WTC11 (cell line): ENCODE measurements around the gene IFNLR1.
A peak's percentile ranks its signal among the peaks of the same experiment; 100 is the strongest.

Source experiments
- ATF2 ChIP-seq: sonication (generic); formaldehyde crosslinking; IDR thresholded peaks from 2 replicates; pipeline ENCODE4 v1.8.1; 2022; ENCODE audit warnings: low read depth, missing genetic modification reagents, borderline replicate concordance
- ATF6 ChIP-seq: sonication (generic); formaldehyde crosslinking; IDR thresholded peaks from 2 replicates; pipeline ENCODE4 v1.8.1; 2023; ENCODE audit warnings: mild to moderate bottlenecking, missing genetic modification reagents
- CREB1 ChIP-seq: sonication (generic); formaldehyde crosslinking; IDR thresholded peaks from 2 replicates; pipeline ENCODE4 v1.8.0; 2023; ENCODE audit warnings: mild to moderate bottlenecking, missing genetic modification reagents
- NFE2L1 ChIP-seq: sonication (generic); formaldehyde crosslinking; IDR thresholded peaks from 2 replicates; pipeline ENCODE4 v1.8.1; 2023; ENCODE audit warnings: missing genetic modification reagents
- TCF7 ChIP-seq: sonication (generic); formaldehyde crosslinking; IDR thresholded peaks from 2 replicates; pipeline ENCODE4 v1.8.0; 2022; ENCODE audit warnings: mild to moderate bottlenecking, low read depth, missing genetic modification reagents, moderate library complexity
- USF2 ChIP-seq: sonication (generic); formaldehyde crosslinking; IDR thresholded peaks from 2 replicates; pipeline ENCODE4 v1.8.1; 2023; ENCODE audit warnings: mild to moderate bottlenecking, missing genetic modification reagents, moderate library complexity
- TF ChIP-seq, protein P1 (sequence below): fragments of 200-600 bp; IDR thresholded peaks from 2 replicates; pipeline ENCODE4 v1.8.0; 2022; ENCODE audit warnings: antibody characterized with exemption

GRCh38 chr1:24157918-24158481 lies 29.1 kb downstream of the IFNLR1 start:
- TF ChIP-seq ATF6 (CRISPR knock-in tag) = no peak
- TF ChIP-seq USF2 (CRISPR knock-in tag) = no peak
- TF ChIP-seq TCF7 (CRISPR knock-in tag) = no peak
- TF ChIP-seq ATF2 = no peak
- TF ChIP-seq, protein P1, sequence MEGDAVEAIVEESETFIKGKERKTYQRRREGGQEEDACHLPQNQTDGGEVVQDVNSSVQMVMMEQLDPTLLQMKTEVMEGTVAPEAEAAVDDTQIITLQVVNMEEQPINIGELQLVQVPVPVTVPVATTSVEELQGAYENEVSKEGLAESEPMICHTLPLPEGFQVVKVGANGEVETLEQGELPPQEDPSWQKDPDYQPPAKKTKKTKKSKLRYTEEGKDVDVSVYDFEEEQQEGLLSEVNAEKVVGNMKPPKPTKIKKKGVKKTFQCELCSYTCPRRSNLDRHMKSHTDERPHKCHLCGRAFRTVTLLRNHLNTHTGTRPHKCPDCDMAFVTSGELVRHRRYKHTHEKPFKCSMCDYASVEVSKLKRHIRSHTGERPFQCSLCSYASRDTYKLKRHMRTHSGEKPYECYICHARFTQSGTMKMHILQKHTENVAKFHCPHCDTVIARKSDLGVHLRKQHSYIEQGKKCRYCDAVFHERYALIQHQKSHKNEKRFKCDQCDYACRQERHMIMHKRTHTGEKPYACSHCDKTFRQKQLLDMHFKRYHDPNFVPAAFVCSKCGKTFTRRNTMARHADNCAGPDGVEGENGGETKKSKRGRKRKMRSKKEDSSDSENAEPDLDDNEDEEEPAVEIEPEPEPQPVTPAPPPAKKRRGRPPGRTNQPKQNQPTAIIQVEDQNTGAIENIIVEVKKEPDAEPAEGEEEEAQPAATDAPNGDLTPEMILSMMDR = 0 out of 2 replicates have a peak, but pooled peaks have one; percentile 14
- no peak for TF ChIP-seq CREB1 (CRISPR knock-in tag)
- no peak for TF ChIP-seq NFE2L1 (CRISPR knock-in tag)
